GM23338 (cell line): ENCODE data around the gene CCR4. TPM values are rescaled to one million over a fixed set of nuclear protein-coding genes. Genes with fewer than 3 reads are reported as not detected.

ENCODE experiments used
- ATAC-seq: fragments of 200-7000 bp; cut with Tn5 transposase; 3 replicates; pipeline ENCODE4 v1.9.1; 2020
- DNase-seq: peaks from one replicate; pipeline ENCODE4 v3.0.0-alpha.2; 2015; ENCODE audit warnings: low spot score
- H2AFZ ChIP-seq: fragments of 200-600 bp; sonication (generic); 2 replicates; pipeline ENCODE4 v1.8.0; 2016; ENCODE audit warnings: antibody characterized with exemption, mild to moderate bottlenecking, moderate library complexity
- H3F3A ChIP-seq: fragments of 200-600 bp; sonication (generic); replicated peaks from 2 replicates; pipeline ENCODE4 v1.8.0; 2017; ENCODE audit warnings: antibody characterized with exemption, mixed run types, low read depth
- H3K27ac ChIP-seq: fragments of 200-600 bp; sonication (generic); 2 replicates; pipeline ENCODE4 v1.6.1; 2016; ENCODE audit warnings: low read depth
- H3K27me3 ChIP-seq: fragments of 200-600 bp; sonication (generic); 2 replicates; pipeline ENCODE4 v1.8.0; 2016; ENCODE audit warnings: mild to moderate bottlenecking, mixed run types, moderate library complexity; ENCODE audit not compliant: insufficient read depth
- H3K36me3 ChIP-seq: fragments of 200-600 bp; sonication (generic); 2 replicates; pipeline ENCODE4 v1.8.0; 2016; ENCODE audit warnings: mild to moderate bottlenecking; ENCODE audit not compliant: insufficient read depth
- H3K4me1 ChIP-seq: fragments of 200-600 bp; sonication (generic); 2 replicates; pipeline ENCODE4 v1.8.0; 2016; ENCODE audit warnings: mild to moderate bottlenecking, moderate library complexity; ENCODE audit not compliant: insufficient read depth
- H3K4me2 ChIP-seq: fragments of 200-600 bp; sonication (generic); 2 replicates; pipeline ENCODE4 v1.7.1; 2017; ENCODE audit warnings: mixed run types
- H3K4me3 ChIP-seq: fragments of 200-600 bp; sonication (generic); 2 replicates; pipeline ENCODE4 v1.6.1; 2016; ENCODE audit warnings: mixed run types
- H3K79me2 ChIP-seq: fragments of 200-600 bp; sonication (generic); replicated peaks from 2 replicates; pipeline ENCODE4 v1.8.0; 2017; ENCODE audit warnings: mild to moderate bottlenecking; ENCODE audit not compliant: insufficient read depth
- H3K9me2 ChIP-seq: fragments of 200-600 bp; sonication (generic); 2 replicates; pipeline ENCODE4 v1.8.0; 2017; ENCODE audit not compliant: insufficient read depth
- H4K20me1 ChIP-seq: fragments of 200-600 bp; sonication (generic); replicated peaks from 2 replicates; pipeline ENCODE4 v1.8.0; 2017; ENCODE audit warnings: mild to moderate bottlenecking; ENCODE audit not compliant: insufficient read depth
- H3K27ac Mint-ChIP-seq: 2 replicates; pipeline ENCODE4 v1.8.0; 2020; ENCODE audit warnings: inconsistent platforms, mild to moderate bottlenecking, moderate library complexity, mixed read lengths
- H3K27me3 Mint-ChIP-seq: 3 replicates; pipeline ENCODE4 v1.8.0; 2022; ENCODE audit warnings: low read depth, mild to moderate bottlenecking, moderate library complexity, mixed read lengths, inconsistent platforms; ENCODE audit not compliant: insufficient read depth, poor library complexity
- H3K36me3 Mint-ChIP-seq: 3 replicates; pipeline ENCODE4 v1.8.0; 2021; ENCODE audit warnings: low read depth, mild to moderate bottlenecking, inconsistent platforms, moderate library complexity, mixed read lengths
- H3K4me1 Mint-ChIP-seq: 3 replicates; pipeline ENCODE4 v1.8.0; 2020; ENCODE audit warnings: mild to moderate bottlenecking, inconsistent platforms, mixed read lengths
- H3K4me3 Mint-ChIP-seq: 3 replicates; pipeline ENCODE4 v1.8.0; 2021; ENCODE audit warnings: moderate library complexity, mild to moderate bottlenecking, inconsistent platforms, mixed read lengths
- H3K9me3 Mint-ChIP-seq: 3 replicates; pipeline ENCODE4 v1.8.0; 2020; ENCODE audit warnings: moderate library complexity, mild to moderate bottlenecking, inconsistent platforms, mixed read lengths
- CREB1 ChIP-seq: fragments of 250-450 bp; sonication (Bioruptor Pico); IDR thresholded peaks from 2 replicates; pipeline ENCODE4 v1.5.0; 2020; ENCODE audit warnings: low read depth, mild to moderate bottlenecking, moderate library complexity
- CTCF ChIP-seq, 2 experiments: fragments of 200-600 bp in 1 of 2; sonication (generic) in 1 of 2; conservative IDR thresholded peaks; 2 replicates each; pipeline versions ENCODE4 v1.5.1 to v1.6.1; 2016 to 2017; ENCODE audit warnings: antibody characterized with exemption in 2 of 2, low read depth in 2 of 2, mild to moderate bottlenecking in 2 of 2, moderate library complexity in 1 of 2
- EZH2 ChIP-seq: fragments of 200-600 bp; sonication (generic); IDR thresholded peaks from one replicate; pipeline ENCODE4 v1.8.0; 2017; ENCODE audit warnings: antibody characterized with exemption, mild to moderate bottlenecking, low read depth; ENCODE audit not compliant: unreplicated experiment
- EZH2phosphoT487 ChIP-seq: fragments of 200-600 bp; sonication (generic); IDR thresholded peaks from one replicate; pipeline ENCODE4 v1.8.1; 2018; ENCODE audit warnings: antibody characterized with exemption; ENCODE audit not compliant: unreplicated experiment
- JUNB ChIP-seq: IDR thresholded peaks from one replicate; pipeline ENCODE4 v1.6.1; 2016; ENCODE audit warnings: antibody characterized with exemption; ENCODE audit not compliant: unreplicated experiment
- NANOG ChIP-seq: IDR thresholded peaks from 2 replicates; pipeline ENCODE4 v1.6.1; 2016; ENCODE audit warnings: antibody characterized with exemption, borderline replicate concordance
- POLR2AphosphoS5 ChIP-seq: IDR thresholded peaks from 2 replicates; pipeline ENCODE4 v1.6.1; 2016; ENCODE audit warnings: antibody characterized with exemption, low read depth
- ZNF331 ChIP-seq: fragments of 250-450 bp; sonication (Bioruptor Pico); IDR thresholded peaks from 2 replicates; pipeline ENCODE4 v1.5.0; 2020; ENCODE audit warnings: low read depth, mild to moderate bottlenecking, moderate library complexity
- polyA plus RNA-seq: library from polyadenylated mRNA; unstranded; fragments of >200 nt; fragmentation: Nextera tagmentation; extraction: Ambion mirVana; gene quantifications from 2 replicates; pipeline ENCODE4 v1.2.1, GENCODE V29; 2016
- total RNA-seq: library from RNA; depleted of rRNA; stranded (reverse); fragments of >200 nt; shearing (Covaris generic); gene quantifications from 2 replicates; pipeline ENCODE4 v1.2.3, GENCODE V29; 2014
- TF ChIP-seq, protein P1 (sequence below): IDR thresholded peaks from 2 replicates; pipeline ENCODE4 v1.6.1; 2016; ENCODE audit warnings: antibody characterized with exemption

CCR4 gene
- total and polyA plus RNA-seq, 2 experiments from 2014 or later = 0.10 to 0.35 TPM

- no peak overlapping the region for H3K27ac Mint-ChIP-seq
These were observed 49.4 kb downstream of the CCR4 start for GRCh38 chr3:33000691-33001385.

GRCh38 chr3:33001889-33002288, 50.4 kb downstream of the CCR4 start:
- no peak overlapping the region for H3K4me2 ChIP-seq
- peaks cover 14% of the 10 kb centered on the region for H3K36me3 Mint-ChIP-seq
- no peak overlapping the region for H3K4me3 Mint-ChIP-seq
- H3K4me3 ChIP-seq = no peak overlapping the region
- peaks cover 14% of the 10 kb centered on the region; the same call in 1 of the 2 replicates for H3K4me1 ChIP-seq
- H3K27ac ChIP-seq = no peak overlapping the region
- H3K27ac Mint-ChIP-seq = no peak overlapping the region
- DNase-seq (no peak), ATAC-seq (no peak)
- H3K36me3 ChIP-seq = peaks cover 3% of the 10 kb centered on the region; the same call in 1 of the 2 replicates
- peaks cover 4% of the 10 kb centered on the region for H3K27me3 Mint-ChIP-seq
- no peaks in the 10 kb centered on the region for H3K79me2 ChIP-seq
- H3K27me3 ChIP-seq = no peaks in the 10 kb centered on the region
- no peaks in the 10 kb centered on the region for H3F3A ChIP-seq
- H3K9me3 Mint-ChIP-seq = no peaks in the 10 kb centered on the region; the same call in 2 of the 3 replicates
- no peaks in the 10 kb centered on the region for H4K20me1 ChIP-seq
- 0 out of 2 replicates have a peak, but pooled peaks cover 6% of the 10 kb centered on the region for H3K9me2 ChIP-seq
- no peak overlapping the region for H2AFZ ChIP-seq
- peaks cover 17% of the 10 kb centered on the region for H3K4me1 Mint-ChIP-seq
- TF ChIP-seq CTCF (conservative IDR thresholded peaks at IDR 0.05; ENCODE audit: low read depth in 2 of 2) = no peak

More at GRCh38 chr3:33000691-33001385, 49.4 kb downstream of the CCR4 start:
- no peak overlapping the region for H3K4me3 Mint-ChIP-seq
- H3K27me3 Mint-ChIP-seq = peaks cover 4% of the 10 kb centered on the region
- H2AFZ ChIP-seq = no peak overlapping the region
- peaks cover 17% of the 10 kb centered on the region for H3K4me1 Mint-ChIP-seq
- H3K36me3 Mint-ChIP-seq = peaks cover 14% of the 10 kb centered on the region
- ATAC-seq (no peak), DNase-seq (no peak)
- no peak for TF ChIP-seq CTCF (conservative IDR thresholded peaks at IDR 0.05; ENCODE audit: low read depth in 2 of 2)
- TF ChIP-seq EZH2 = no peak
- no peak for TF ChIP-seq EZH2phosphoT487
- TF ChIP-seq ZNF331 = no peak
- TF ChIP-seq, protein P1, sequence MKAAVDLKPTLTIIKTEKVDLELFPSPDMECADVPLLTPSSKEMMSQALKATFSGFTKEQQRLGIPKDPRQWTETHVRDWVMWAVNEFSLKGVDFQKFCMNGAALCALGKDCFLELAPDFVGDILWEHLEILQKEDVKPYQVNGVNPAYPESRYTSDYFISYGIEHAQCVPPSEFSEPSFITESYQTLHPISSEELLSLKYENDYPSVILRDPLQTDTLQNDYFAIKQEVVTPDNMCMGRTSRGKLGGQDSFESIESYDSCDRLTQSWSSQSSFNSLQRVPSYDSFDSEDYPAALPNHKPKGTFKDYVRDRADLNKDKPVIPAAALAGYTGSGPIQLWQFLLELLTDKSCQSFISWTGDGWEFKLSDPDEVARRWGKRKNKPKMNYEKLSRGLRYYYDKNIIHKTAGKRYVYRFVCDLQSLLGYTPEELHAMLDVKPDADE = no peak
- TF ChIP-seq NANOG = no peak
- no peak for TF ChIP-seq JUNB
- TF ChIP-seq CREB1 (CRISPR knock-in tag) = no peak
- no peak for TF ChIP-seq POLR2AphosphoS5
- no peaks in the 10 kb centered on the region for H3K79me2 ChIP-seq
- H3K9me2 ChIP-seq = 0 out of 2 replicates have a peak, but pooled peaks cover 6% of the 10 kb centered on the region
- H3K36me3 ChIP-seq = peaks cover 3% of the 10 kb centered on the region; the same call in 1 of the 2 replicates
- H3K27me3 ChIP-seq = no peaks in the 10 kb centered on the region
- no peak overlapping the region for H3K4me2 ChIP-seq
- H3K4me3 ChIP-seq = no peak overlapping the region
- H3K9me3 Mint-ChIP-seq = no peaks in the 10 kb centered on the region; the same call in 2 of the 3 replicates
- no peaks in the 10 kb centered on the region for H4K20me1 ChIP-seq
- H3F3A ChIP-seq = no peaks in the 10 kb centered on the region
- no peak overlapping the region for H3K27ac ChIP-seq
- peaks cover 12% of the 10 kb centered on the region; the same call in 1 of the 2 replicates for H3K4me1 ChIP-seq
